HG02943 (cell line): ENCODE measurements around the gene PTGER1.
"Not testable (repeated sequence)": the region's sequence is repeated elsewhere in the genome, so short reads cannot be mapped to it uniquely, and the experiment has no call there.

Experiments
- ATAC-seq: cut with Tn5 transposase; IDR thresholded peaks from one replicate; pipeline ENCODE4 v1.9.1; 2021; ENCODE audit warnings: mild to moderate bottlenecking, low read depth, moderate library complexity; ENCODE audit not compliant: unreplicated experiment

Gene PTGER1, protein sequence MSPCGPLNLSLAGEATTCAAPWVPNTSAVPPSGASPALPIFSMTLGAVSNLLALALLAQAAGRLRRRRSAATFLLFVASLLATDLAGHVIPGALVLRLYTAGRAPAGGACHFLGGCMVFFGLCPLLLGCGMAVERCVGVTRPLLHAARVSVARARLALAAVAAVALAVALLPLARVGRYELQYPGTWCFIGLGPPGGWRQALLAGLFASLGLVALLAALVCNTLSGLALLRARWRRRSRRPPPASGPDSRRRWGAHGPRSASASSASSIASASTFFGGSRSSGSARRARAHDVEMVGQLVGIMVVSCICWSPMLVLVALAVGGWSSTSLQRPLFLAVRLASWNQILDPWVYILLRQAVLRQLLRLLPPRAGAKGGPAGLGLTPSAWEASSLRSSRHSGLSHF

DNA sequence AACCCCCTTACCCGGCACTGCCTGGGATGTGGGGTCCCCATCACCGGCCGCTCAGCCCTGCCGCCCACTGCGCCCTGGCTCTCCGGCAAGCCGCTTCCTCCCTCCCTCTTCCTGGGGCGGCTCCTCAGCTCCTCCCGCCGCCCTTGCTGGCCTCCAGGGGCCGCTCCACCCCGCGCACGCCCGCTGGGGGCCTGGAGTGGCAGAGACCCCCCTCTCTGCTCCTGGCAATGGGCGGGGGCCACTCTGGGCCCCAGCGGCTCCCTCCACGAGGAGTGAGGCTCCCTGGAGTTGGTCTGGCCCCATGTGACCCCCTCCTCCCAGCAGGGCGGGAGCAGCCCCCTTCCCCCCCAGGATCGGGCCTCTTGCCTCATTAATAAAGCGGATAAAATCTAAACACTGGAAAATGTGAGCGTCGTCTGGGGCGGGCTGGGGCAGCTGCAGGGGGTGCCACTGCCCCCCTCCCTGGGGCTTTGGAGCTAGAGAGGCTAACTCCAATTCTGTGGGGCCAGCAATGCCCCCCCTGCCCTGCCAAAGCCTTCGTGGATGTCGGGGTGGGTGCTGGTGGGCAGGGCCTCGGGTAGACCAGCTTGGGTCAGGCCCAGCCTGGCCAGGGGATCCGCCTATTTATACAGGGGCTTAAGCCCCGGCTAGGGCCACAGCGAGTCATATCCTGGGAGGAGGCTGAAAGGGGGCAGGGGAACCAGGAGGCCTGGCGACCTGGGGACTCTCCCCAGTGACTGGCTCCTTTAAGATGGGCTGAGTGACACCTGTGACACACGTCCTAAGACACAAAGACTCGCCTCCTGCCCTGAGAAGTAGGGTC is at the start of gene PTGER1:
Gene PTGER1, minus strand, starts transcription at position 104 of the 823 bp plus-strand sequence. CDS start 1,034 bp downstream, outside the sequence.
- no peak for ATAC-seq

DNA sequence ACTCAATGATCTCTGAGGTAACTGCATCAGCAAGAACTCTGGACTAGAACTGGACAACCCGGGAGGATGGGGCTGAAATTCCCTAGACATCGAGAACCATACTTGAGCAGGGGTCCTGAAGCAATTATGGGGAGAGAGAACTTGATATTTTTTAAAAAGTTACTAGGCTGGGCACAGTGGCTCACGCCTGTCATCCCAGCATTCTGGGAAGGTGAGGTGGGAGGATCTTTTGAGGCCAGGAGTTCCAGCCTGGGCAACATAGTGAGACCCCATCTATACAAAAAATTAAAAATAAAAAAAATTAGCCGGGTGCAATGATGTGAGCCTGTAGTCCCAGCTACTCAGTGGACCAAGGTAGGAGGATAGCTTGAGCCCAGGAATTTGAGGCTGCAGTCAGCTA is 45.4 kb upstream of the PTGER1 start:
- ATAC-seq, result no peak

DNA sequence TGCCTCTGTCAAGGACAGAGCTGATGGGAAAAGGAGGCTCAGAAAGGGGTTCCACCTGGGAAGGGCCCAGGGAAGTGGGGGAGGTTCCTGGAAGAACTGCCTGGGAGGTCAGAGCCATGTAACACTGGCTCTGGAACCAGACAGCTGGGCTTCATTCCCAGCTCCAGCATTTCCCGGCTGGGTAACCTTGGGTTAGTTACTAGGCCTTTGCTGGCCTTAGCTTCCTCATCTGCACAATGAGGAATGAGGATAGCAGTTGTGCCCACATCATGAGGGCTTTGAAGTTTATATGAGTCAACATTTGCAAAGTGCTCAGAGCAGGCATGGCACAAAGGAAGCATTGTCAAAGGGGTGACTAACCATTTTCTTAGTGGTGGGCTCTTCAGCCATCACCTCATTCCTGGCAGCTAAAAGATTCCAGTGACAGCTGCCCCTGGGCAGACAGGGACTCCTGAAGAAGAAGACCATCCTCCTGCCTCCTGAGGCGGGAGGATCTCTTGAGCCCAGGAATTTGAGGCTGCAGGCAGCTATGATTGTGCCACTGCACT is 44.8 kb upstream of the PTGER1 start:
- no peak for ATAC-seq

DNA sequence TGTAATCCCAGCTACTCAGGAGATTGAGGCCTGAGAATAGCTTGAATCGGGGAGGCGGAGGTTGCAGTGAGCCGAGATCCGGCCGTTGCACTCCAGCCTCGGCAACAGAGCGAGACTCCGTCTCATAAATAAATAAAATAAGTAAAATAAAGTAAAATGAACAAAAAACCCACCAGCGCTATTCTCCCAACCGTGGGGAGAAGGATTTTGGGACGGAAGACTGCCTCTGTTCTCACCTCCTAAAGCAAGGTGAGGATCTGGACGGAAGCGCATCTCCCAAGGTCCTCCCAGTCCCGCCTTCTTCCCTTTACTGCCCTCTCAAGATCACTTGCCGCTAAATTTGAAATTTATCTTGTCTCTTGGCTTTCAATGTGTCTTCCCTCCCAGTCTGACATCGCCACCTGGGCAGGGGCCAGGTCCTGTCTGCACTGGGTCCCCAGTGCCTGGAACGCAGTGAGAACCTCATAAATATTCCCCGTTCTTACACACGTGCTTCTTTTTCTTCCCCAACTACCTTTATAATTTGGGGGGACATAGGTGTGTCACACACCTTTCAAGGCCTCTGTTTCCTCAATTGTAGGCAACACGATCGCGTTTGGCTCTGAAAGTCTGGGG is 44.2 kb upstream of the PTGER1 start:
- no peak for ATAC-seq

DNA sequence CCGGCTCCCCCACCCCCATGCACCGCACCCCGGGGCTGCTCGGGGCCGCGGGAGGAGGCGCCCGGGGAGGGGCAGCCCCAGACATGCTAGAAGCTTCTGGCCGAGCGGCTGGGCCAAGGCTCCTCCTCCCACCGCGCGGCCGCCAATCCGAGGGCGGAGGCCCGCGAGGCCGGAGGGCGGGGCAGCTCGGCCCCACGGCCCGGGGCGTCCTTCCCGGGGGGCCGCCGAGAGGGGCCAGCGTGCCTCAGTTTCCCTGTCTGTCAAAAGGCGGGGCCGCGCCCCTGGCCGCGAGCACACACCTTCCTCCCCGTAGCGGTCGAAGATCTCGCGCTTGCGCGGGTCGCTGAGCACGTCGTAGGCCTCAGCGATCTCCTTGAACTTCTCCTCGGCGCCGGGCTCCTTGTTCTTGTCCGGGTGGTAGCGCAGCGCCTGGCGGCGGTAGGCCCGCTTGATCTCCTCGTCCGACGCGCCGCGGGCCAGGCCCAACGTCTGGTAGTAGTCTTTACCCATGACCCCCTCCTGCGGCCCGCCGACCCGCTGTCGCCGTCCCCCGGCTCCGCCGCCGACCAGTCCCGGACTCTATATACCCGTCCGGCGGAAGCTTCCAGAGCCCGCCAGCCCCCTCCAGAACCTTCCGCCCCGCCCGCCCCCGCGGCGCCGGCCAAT is 42.8 kb upstream of the PTGER1 start, which contains the start of gene DNAJB1:
Gene DNAJB1, minus strand, starts transcription at position 558 of the 666 bp plus-strand sequence. Its CDS starts 48 bp downstream, at position 510.
- peak; percentile 62 for ATAC-seq

DNA sequence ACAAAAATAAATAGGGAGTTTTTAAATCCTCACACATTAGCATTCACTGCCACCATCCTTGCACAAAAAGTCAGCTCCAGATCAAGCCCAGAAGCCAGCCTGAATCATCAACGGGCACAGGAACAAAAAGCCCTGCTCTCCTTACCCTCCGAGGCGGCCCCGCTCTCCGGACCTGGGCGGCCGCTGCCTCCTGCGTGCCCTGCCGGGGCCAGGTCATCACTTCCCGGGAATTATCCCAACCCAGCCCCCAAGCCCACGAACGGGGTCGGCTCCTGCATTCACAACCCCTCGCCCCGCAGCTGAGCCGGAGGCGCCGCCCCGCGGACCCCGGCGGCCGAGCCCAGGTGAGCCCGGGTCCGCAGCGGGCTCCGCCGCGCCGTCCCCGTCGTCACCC is 42.3 kb upstream of the PTGER1 start:
- no peak for ATAC-seq

DNA sequence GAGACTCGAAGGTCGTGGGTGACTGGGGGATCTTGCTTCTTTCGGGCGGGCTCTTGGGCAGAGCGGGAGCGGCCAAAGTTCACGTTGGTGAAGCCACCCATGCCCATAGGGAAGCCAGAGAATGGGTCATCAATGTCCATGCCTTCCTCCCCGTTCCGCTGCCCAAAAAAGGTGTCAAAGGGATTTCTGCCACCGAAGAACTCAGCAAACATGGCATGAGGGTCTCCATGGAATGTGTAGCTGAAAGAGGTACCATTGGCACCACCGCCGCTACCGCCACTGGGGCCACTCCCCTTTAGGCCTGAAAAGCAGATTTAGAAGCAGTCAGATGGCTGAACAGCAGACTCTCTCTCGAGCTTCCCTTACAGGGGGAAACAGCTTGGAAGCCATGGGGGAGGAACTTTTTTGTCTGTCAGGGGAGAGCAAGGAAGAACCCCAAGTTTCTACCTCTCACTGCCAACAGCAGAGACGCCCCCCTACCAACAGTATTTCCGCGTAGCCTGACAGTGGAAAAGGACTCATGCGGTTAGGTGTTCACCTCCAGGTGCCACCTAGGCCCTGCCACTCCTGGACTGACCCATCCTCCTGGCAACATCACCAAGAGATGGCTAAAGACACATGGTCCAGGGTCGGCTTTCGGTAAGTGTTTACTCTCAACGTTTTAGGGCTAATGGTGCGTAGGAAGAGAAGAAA is 41.7 kb upstream of the PTGER1 start:
- no peak for ATAC-seq

DNA sequence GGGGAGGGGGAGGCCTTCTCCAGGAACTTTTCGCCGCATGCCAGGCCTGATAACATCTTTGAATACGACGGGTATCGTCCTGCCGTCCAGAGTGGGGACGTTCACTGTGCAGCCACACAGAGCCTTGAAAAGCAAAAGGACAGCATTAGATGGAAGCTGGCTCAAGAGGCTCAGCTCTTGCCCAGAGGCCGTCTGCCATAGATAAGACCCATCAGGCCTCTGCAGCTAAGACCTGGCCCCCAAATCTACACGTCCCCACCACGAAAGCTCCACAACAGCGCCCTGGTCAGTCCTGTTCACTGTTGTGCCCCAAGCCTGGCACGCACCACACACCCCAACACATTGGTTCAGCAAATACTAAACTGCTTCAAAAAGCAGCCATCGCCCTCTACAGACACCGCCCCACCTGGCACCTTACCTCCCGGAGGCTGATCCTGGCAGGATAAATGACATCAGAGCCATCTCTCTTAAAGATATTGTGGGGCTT is 40.9 kb upstream of the PTGER1 start:
- ATAC-seq, result no peak

DNA sequence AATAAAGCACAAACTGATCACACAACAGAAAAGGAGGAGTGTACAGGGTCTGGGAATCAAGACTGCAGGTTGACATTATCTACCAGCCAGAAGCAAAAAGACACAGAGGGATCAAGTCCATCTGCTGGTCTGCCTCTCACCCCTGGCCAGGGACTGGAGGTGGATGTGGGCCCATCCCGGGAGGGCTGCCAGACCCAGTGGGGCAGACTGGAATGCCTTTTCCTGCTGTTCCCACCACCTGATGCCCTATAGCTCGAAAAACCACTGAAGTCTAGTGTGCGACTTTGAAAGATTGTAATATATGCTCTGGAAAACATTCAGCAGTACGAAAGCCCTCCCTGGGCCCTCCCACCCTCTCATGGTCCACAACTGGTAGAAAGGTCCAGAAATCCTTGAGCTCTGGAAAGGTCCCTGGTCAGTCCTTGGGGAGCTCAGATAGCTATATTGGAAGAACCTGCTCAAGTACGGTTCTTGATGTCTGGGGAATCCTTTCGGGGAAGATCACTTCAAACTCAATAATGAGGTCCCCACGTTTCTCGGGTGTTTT is 40.4 kb upstream of the PTGER1 start:
- ATAC-seq, result no peak

DNA sequence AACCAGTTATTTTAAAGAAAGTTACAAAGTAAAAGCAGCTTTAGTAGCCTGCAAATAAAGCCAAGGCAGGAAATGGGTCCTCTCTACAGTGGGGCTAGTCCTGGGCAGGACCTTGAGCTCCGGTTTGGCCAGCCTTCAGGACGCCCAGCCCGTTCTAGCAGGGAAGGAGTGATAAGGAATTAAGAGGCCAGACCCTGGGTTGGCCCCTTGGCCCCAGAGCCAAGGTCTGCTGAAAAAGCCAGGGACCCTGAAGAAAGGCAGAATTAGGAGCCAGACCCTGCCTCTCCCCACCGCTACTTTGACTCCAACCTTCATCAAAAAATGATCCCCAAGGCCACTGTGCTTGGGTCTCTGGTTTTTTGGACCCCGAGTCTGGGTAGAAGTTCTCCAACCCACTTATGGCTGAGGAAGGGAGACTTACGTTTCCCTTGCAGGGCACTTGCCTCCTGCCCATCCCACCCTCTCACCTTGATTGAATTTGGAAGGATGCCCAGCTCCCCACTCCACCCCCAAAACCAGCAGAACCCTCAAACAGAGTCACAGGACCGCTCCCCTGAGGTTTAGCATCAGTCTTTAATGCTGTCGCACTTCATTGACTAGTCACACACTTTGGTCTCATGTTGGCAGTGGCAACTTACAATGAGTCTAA is 39.2 kb upstream of the PTGER1 start:
- no peak for ATAC-seq

DNA sequence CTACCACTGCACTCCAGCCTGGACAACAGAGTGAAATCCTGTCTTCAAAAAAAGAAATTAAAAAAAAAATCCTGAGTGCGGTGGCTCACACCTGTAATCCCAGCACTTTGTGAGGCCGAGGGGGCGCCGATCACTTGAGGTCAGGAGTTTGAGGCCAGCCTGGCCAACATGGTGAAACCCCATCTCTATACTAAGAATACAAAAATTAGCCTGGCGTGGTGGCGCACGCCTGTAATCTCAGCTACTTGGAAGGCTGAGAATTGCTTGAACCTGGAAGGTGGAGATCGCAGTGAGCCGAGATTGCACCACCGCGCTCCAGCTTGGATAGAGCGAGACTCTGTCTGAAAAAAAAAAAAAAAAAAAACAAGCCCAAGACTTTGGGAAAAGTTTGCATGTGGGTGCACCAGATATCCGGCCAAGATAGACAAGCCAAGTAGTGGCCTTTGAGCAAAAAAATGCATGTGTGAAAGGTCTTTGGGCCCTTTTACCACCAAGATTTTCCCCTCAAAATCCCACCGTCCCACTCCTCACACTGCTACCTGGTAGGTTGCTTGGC is 37.3 kb upstream of the PTGER1 start:
- ATAC-seq, result no peak

DNA sequence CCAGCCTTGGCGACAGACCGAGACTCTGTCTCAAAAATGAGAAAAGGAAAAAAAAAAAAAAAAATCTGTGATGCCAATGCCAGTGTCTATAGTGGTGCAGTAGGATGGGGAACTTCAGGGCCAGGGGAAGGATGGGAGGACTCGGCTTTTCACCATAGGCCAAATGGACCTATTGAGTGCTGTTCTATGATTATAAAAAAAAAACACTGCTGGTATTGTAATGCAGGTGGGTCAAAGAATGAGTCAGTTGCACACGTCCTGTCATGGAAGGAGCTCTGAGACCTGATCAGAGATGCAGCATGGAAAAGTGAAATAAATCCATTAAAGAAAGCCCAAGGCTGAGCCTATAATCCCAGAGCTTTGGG is 36.1 kb upstream of the PTGER1 start:
- no peak for ATAC-seq

DNA sequence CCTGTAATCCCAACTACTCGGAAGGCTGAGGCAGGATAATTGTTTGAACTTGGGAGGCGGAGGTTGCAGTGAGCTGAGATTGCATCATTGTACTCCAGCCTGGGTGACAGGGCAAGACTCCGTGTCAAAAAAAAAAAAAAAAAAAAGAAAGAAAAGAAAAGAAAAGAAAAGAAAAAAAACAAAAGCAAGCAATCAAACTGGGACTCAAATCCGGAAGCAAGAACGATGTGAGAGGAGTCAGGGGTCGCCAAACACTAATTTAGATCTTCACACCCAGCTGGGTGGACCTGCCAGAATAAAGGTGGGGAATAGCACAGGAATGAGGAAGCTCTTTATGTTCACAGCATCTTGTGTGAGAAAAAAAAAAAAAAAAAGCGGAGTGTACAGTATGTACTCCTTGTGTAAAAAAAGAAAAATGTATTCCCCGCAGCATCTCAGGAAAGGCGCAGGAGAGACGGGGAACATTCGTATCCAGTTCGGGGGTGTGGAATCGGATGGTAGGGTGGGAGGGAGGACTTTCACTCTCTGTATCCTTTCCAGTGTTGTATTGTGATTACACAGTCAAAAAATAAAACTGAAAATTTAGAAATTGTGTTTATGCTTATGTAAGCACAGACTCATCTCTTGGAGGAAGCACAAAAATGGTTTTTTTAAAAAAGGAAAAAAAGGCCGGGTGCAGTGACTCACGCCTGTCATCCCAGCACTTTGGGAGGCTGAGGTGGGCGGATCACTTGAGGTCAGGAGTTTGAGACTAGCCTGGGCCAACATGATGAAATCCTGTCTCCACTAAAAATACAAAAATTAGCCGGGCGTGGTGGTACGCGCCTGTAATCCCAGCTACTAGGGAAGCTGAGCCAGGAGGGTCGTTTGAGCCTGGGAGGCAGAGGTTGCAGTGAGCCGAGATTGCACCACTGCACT is 35.4 kb upstream of the PTGER1 start:
- no peak for ATAC-seq

DNA sequence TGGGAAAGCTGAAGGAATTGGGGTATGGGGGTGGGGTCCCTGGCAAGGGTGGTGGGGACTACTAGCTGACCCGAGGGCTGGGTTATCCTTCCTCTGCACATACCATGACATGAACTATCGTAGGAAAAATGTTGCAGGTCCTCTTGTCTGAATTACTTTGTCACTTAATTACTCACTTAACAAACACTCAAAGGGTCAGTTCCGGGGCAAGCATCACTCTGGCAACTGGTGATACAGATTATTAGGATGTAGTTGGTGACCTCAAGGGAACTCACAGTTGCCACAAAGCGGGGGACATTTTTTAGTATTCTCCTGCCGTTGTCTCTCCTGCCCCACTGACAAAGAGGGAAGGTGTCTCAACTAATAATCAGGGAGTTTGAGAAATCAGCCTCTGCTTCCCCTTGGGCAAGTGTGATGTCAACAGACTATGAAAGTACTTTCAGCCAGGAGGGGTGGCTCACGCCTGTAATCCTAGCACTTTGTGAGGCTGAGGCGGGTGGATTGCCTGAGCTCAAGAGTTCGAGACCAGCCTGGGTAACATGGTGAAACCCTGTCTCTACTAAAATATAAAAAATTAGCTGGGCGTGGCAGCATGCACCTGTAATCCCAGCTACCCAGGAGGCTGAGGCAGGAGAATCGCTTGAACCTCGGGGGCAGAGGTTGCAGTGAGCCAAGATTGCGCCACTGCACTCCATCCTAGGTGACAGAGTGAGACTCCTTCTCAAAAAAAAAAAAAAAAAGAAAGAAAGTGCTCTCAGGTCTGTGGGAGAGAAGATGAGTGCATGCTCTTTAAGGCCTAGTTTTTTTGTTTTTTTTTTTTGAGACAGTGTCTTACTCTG is 32.8 kb upstream of the PTGER1 start:
- no peak for ATAC-seq

DNA sequence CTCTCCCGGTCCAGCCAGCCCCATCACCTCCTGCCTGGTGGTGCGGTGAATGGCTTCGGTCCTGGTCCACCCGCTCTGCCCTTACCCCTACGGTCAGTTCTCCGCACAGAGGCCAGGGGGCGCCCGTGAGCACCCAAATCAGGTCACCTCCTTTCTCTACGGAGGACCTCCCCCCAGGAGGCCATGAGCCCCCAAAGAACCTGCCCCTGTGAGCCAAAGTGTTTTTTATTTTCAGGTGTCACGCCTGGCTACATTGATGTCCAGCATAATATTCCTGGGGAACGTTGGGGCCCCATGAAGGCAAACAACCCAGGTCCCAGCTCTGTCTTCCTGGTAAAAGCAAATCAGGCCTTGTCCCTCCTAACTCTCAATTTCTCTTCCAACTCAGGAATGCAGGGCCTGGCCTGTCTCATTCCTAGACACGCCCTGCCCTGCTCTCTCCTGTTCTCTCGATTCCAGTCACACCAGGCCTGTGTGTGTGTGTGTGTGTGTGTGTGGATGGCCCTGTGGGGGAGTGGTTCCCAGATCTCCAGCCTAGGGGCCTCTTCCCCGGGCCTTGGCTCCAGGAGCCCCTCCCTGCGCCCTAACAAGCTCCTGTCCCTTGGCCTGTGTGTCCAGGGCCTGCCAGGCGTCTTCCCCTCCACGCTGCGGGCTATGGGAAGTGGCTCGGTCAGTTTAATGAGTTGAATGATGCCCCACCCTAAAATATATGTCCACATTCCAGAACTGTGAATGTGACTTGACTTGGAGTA is 30.5 kb upstream of the PTGER1 start:
- no peak for ATAC-seq

DNA sequence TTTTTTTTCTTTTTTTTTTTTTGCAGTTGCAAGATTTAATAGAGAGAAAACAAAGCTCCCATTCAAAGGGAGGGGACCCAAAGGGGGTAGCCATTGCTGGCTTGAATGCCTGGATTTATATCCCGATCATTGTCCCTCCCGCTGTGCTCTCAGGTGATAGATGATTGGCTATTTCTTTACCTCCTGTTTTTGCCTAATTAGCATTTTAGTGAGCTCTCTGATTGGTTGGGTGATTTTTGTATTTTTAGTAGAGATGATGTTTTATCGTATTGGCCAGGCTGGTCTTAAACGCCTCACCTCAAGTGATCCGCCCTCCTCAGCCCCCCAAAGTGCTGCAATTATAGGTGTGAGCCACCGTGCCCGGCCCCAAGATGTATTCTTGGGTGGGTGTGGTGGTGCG is 29.4 kb upstream of the PTGER1 start:
- ATAC-seq, result not testable (repeated sequence)
